Thyroid gland (tissue), 4 donors: ENCODE measurements around the gene FUBP1. TPM values are rescaled to one million over a fixed set of nuclear protein-coding genes. Genes with fewer than 3 reads are reported as not detected.

Experiments
- DNase-seq, 2 donors: peaks; one replicate each; pipeline ENCODE4 v3.0.0-alpha.2; 2019
- H3K27ac ChIP-seq, 3 donors: fragments of 200-600 bp; sonication (generic); 1 replicate in 2 of 3; 2 replicates in 1 of 3; pipeline ENCODE4 v1.5.1; 2016 to 2019; ENCODE audit warnings: mild to moderate bottlenecking in 1 of 3, moderate library complexity in 1 of 3
- H3K27me3 ChIP-seq: fragments of 200-600 bp; sonication (generic); one replicate; pipeline ENCODE4 v1.5.1; 2019
- H3K36me3 ChIP-seq, 2 donors: fragments of 200-600 bp; sonication (generic); one replicate each; pipeline ENCODE4 v1.5.1; 2016 to 2019
- H3K4me1 ChIP-seq, 2 donors: fragments of 200-600 bp; sonication (generic); one replicate each; pipeline ENCODE4 v1.5.1; 2017 to 2019
- H3K4me3 ChIP-seq, 3 donors: fragments of 200-600 bp; sonication (generic); replicated peaks in 1 of 3; 1 replicate in 2 of 3; 2 replicates in 1 of 3; pipeline ENCODE4 v1.5.1; 2016; ENCODE audit warnings: mild to moderate bottlenecking in 1 of 3
- H3K9me3 ChIP-seq: fragments of 200-600 bp; sonication (generic); one replicate; pipeline ENCODE4 v1.5.1; 2017
- POLR2A ChIP-seq, 2 donors: fragments of 450-650 bp; IDR thresholded peaks; one replicate each; pipeline ENCODE4 v1.6.1; 2017; ENCODE audit warnings: antibody characterized with exemption in 2 of 2, mild to moderate bottlenecking in 2 of 2, moderate library complexity in 1 of 2
- WGBS, 2 donors: methylation state at CpG; one replicate each; pipeline ENCODE4 v1.1.5; 2017; 5-methylcytosine and 5-hydroxymethylcytosine counted together
- intact Hi-C: fragments of 100-400 bp; cut with DNase I; formaldehyde crosslinking; loops from one replicate; pipeline ENCODE4 v1.15.1; 2023
- total RNA-seq, 4 donors: library from RNA; depleted of rRNA; stranded (reverse); fragments of >200 nt; gene quantifications; one replicate each; pipeline ENCODE4 v1.2.3, GENCODE V29; 2016
- TF ChIP-seq, protein P1 (sequence below), 6 experiments: fragments of 200-600 bp in 3 of 6; fragments of 450-650 bp in 3 of 6; sonication (generic) in 3 of 6; IDR thresholded peaks; one replicate each; pipeline ENCODE4 v1.5.1; 2016 to 2019; ENCODE audit warnings: antibody characterized with exemption in 6 of 6, mild to moderate bottlenecking in 2 of 6, inconsistent platforms in 1 of 6, moderate library complexity in 1 of 6

The FUBP1 gene
- total RNA-seq, 4 donors from 2014 or later, result 136 to 231 (median 178) TPM

GRCh38 chr1:77951328-77951727 is 27.5 kb downstream of the FUBP1 start:
- 93 to 98% methylated on average over 1 of the region's 1 CpG for WGBS, 2 donors
- no peak for TF ChIP-seq POLR2A (IDR thresholded peaks at IDR 0.05)
- TF ChIP-seq, protein P1, sequence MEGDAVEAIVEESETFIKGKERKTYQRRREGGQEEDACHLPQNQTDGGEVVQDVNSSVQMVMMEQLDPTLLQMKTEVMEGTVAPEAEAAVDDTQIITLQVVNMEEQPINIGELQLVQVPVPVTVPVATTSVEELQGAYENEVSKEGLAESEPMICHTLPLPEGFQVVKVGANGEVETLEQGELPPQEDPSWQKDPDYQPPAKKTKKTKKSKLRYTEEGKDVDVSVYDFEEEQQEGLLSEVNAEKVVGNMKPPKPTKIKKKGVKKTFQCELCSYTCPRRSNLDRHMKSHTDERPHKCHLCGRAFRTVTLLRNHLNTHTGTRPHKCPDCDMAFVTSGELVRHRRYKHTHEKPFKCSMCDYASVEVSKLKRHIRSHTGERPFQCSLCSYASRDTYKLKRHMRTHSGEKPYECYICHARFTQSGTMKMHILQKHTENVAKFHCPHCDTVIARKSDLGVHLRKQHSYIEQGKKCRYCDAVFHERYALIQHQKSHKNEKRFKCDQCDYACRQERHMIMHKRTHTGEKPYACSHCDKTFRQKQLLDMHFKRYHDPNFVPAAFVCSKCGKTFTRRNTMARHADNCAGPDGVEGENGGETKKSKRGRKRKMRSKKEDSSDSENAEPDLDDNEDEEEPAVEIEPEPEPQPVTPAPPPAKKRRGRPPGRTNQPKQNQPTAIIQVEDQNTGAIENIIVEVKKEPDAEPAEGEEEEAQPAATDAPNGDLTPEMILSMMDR (IDR thresholded peaks at IDR 0.05), result no peak
- no peak overlapping the region for H3K4me3 ChIP-seq
- H3K9me3 ChIP-seq, result no peaks in the 10 kb centered on the region
- peaks cover 37 to 64% of the 10 kb centered on the region in 2 donors for H3K36me3 ChIP-seq
- H3K27ac ChIP-seq, result no peak overlapping the region
- no peaks in the 10 kb centered on the region for H3K27me3 ChIP-seq
- H3K4me1 ChIP-seq, result peaks cover 3 to 6% of the 10 kb centered on the region in 2 donors
- intact Hi-C loops, result loop anchor here (10.0 kb wide), 1 partner anchor 163 kb away; no protein-coding TSS in a partner anchor
- no peak for DNase-seq

DNA sequence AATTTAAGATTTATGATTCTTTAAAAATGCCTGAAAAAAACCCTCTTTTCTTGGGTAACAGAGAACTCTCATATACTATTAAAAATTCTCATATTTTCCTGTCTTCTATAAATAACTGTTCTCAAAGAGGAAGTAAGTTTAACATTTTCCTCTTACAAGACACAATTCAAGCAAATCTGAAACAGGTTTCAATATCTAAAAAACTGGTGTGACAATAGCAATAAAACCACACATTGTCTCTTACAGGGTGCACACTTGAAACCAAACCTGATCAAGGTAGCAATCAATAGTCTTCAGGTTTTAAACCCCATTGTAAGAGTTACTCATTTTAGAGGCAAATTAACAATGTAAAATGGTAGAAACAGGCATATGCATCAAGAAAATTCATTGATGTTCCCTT is 28.0 kb downstream of the FUBP1 start:
- Histone ChIP-seq H3K27me3 (no peaks in the 10 kb centered on the region), H3K4me3 (no peak overlapping the region), H3K9me3 (no peaks in the 10 kb centered on the region), H3K27ac (no peak overlapping the region), H3K36me3 (peaks cover 36 to 61% of the 10 kb centered on the region in 2 donors), H3K4me1 (peaks cover 3 to 6% of the 10 kb centered on the region in 2 donors)
- intact Hi-C loops, result loop anchor here (10.0 kb wide), 1 partner anchor 164 kb away; no protein-coding TSS in a partner anchor
- no peak for TF ChIP-seq POLR2A (IDR thresholded peaks at IDR 0.05)
- TF ChIP-seq, protein P1 (IDR thresholded peaks at IDR 0.05), result no peak
- DNase-seq, result no peak

DNA sequence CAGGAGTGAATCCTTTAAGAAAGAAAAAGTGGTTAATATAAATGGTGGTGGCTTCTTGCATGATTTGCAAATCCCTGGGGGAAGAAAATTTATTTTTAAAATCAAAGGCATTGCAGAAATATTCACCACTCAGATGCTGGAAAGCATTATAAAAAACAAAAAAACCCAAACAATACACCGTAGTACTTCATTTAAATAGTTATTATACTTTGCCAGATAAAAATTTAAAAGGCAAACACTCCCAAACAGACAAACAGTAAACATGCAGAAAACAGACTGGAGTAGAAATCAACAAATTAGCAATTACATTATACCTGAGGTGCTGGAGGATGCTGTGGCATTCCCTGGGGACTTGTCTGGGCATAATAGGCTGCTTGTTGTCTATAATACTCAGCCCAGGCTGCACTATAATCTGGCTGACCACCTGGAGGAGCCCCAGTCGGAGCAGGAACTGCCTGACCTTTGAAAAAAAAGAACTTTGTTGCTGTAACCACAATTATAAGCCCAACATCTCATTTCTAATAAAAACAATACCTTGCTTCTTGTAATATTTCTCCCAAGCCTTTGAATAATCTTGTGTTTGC is 29.9 kb downstream of the FUBP1 start:
- Histone ChIP-seq H3K27ac (no peak overlapping the region), H3K4me1 (peaks cover 3 to 6% of the 10 kb centered on the region in 2 donors), H3K27me3 (no peaks in the 10 kb centered on the region), H3K9me3 (no peaks in the 10 kb centered on the region), H3K36me3 (peaks cover 19 to 52% of the 10 kb centered on the region in 2 donors), H3K4me3 (no peak overlapping the region)
- intact Hi-C loops, result no loop called here
- peak in 1 of 2 donors; percentile 29 for DNase-seq
- WGBS, 2 donors, result 48 to 62% methylated on average over 2 of the region's 2 CpGs
- no peak for TF ChIP-seq POLR2A (IDR thresholded peaks at IDR 0.05)
- TF ChIP-seq, protein P1 (IDR thresholded peaks at IDR 0.05), result peak in 2 of 6 experiments; percentile 17 to 23

DNA sequence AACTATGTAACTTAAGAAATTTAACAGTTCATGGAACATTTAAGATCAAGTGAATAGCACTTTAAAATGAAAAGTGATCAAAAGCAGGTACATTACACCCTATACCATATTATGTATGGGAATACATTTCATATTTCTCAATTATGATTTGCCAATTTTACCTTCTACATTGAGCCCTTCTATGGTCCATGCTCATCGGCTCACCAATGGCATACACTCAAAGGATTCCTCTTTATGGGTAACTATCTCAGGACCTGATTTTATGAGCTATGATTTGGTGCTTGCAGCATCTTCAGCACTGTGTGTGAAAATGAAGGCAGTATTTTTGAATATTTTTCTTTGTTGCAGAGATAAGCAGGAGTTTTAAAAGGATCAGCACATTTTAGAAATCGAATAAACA is 33.5 kb downstream of the FUBP1 start:
- no peak for DNase-seq
- H3K27ac ChIP-seq, result no peak overlapping the region
- no peak for TF ChIP-seq POLR2A (IDR thresholded peaks at IDR 0.05)
- TF ChIP-seq, protein P1 (IDR thresholded peaks at IDR 0.05), result no peak
- H3K36me3 ChIP-seq, result peaks cover 11 to 22% of the 10 kb centered on the region in 2 donors
- H3K27me3 ChIP-seq, result no peaks in the 10 kb centered on the region
- intact Hi-C loops, result no loop called here
- no peak overlapping the region for H3K4me3 ChIP-seq
- no peaks in the 10 kb centered on the region for H3K9me3 ChIP-seq
- 94 to 97% methylated on average over 2 of the region's 2 CpGs for WGBS, 2 donors
- peaks cover 0 to 6% of the 10 kb centered on the region in 2 donors for H3K4me1 ChIP-seq

- intact Hi-C loops, result no loop called here
- no peak overlapping the region for H3K27ac ChIP-seq
Measured at GRCh38 chr1:77942400-77943140, 36.3 kb downstream of the FUBP1 start.

More at GRCh38 chr1:77942400-77943140, 36.3 kb downstream of the FUBP1 start:
- WGBS, 2 donors, result 95 to 97% methylated on average over 4 of the region's 4 CpGs
- Histone ChIP-seq H3K9me3 (no peaks in the 10 kb centered on the region), H3K4me3 (no peak overlapping the region), H3K36me3 (peaks cover 4 to 15% of the 10 kb centered on the region in 2 donors), H3K27me3 (no peaks in the 10 kb centered on the region), H3K4me1 (no peaks in the 10 kb centered on the region)
- DNase-seq, result no peak
- TF ChIP-seq POLR2A (IDR thresholded peaks at IDR 0.05), result no peak
- TF ChIP-seq, protein P1 (IDR thresholded peaks at IDR 0.05), result no peak
